Small intestine (tissue), 7 donors: ENCODE data around the gene MYO16. TPM values are rescaled to one million over a fixed set of nuclear protein-coding genes. Genes with fewer than 3 reads are reported as not detected.

Experiments used
- DNase-seq, 2 donors: peaks; one replicate each; pipeline versions ENCODE4 v3.0.0 to v3.0.0-alpha.2; 2013
- FAIRE-seq: peaks from 2 replicates; lab custom pipeline; 2012; peaks lifted over from hg19 to GRCh38; lab: Jason Lieb, UNC
- H3K27ac ChIP-seq, 3 donors: one replicate each; pipeline ENCODE4 v1.5.1; 2013; ENCODE audit warnings: low read length in 2 of 3, mild to moderate bottlenecking in 2 of 3, control low read depth in 1 of 3, inconsistent platforms in 1 of 3, low read depth in 1 of 3, moderate library complexity in 1 of 3
- H3K27me3 ChIP-seq, 3 donors: one replicate each; pipeline ENCODE4 v1.6.1; 2013; ENCODE audit warnings: low read length in 3 of 3, inconsistent platforms in 1 of 3; ENCODE audit not compliant: control insufficient read depth in 3 of 3, insufficient read depth in 3 of 3
- H3K36me3 ChIP-seq, 3 donors: one replicate each; pipeline ENCODE4 v1.6.1; 2013; ENCODE audit warnings: low read length in 3 of 3, inconsistent platforms in 1 of 3, low read depth in 1 of 3, mild to moderate bottlenecking in 1 of 3, moderate library complexity in 1 of 3; ENCODE audit not compliant: control insufficient read depth in 3 of 3, insufficient read depth in 2 of 3
- H3K4me1 ChIP-seq, 3 donors: one replicate each; pipeline ENCODE4 v1.6.1; 2013; ENCODE audit warnings: low read length in 2 of 3, inconsistent platforms in 1 of 3, low read depth in 1 of 3, mild to moderate bottlenecking in 1 of 3, moderate library complexity in 1 of 3; ENCODE audit not compliant: control insufficient read depth in 3 of 3, insufficient read depth in 2 of 3
- H3K4me3 ChIP-seq, 3 donors: one replicate each; pipeline ENCODE4 v1.5.1; 2013; ENCODE audit warnings: low read length in 3 of 3, control low read depth in 1 of 3, inconsistent platforms in 1 of 3, low read depth in 1 of 3, mild to moderate bottlenecking in 1 of 3, moderate library complexity in 1 of 3
- H3K9me3 ChIP-seq, 2 donors: one replicate each; pipeline ENCODE4 v1.6.1; 2013; ENCODE audit warnings: low read depth in 1 of 2, low read length in 1 of 2; ENCODE audit not compliant: control insufficient read depth in 2 of 2, insufficient read depth in 1 of 2
- WGBS, 3 donors: extraction: QIAGEN DNeasy Blood & Tissue Kit; methylation state at CpG; one replicate each; pipeline ENCODE4 v1.1.7; 2013; 5-methylcytosine and 5-hydroxymethylcytosine counted together
- polyA plus RNA-seq, 4 donors: library from polyadenylated mRNA; stranded (reverse) in 3 of 4; unstranded in 1 of 4; fragments of 200-250 nt in 3 of 4; fragments of 120-200 nt in 1 of 4; gene quantifications; one replicate each; pipeline versions ENCODE4 v1.2.1 to v1.2.3, GENCODE V29; 2013
- donor health status: healthy with polysubstance abuse.
- donor health status: control.
- donor health status: control.
- donor health status: Bipolar disorder and iron deficiency.
- donor health status: healthy.

Gene MYO16
- polyA plus RNA-seq, 4 donors: 0.03 to 0.21 TPM; not detected in 2

DNA sequence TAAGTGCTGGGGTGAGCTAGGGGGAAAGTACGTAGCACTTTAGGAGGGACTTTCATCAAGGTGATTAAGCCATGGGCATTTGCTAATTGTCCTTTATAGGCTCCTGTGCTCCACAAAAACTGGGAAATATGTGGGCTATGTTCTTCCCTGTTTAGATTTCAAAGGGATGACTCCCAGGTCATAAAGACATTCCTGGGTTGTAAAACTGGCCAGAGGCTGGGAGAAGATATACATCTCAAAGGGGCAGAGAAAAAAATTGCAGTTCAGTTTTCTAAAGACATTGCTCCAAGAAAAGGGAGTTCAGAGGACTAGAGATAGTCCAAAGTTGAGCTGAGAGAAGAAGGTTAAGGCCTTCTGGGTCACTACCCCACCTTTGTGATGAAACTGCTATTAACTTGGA is 204.8 kb downstream of the MYO16 start:
- DNase-seq: peak in 1 of 2 donors; percentile 17
- 22 to 66% (median 57%) methylated on average over 1 of the region's 1 CpG for WGBS, 3 donors
- Histone ChIP-seq H3K36me3 (no peaks in the 10 kb centered on the region), H3K27me3 (no peaks in the 10 kb centered on the region), H3K9me3 (peaks cover 0 to 6% of the 10 kb centered on the region in 2 donors), H3K4me3 (no peak overlapping the region), H3K4me1 (no peaks in the 10 kb centered on the region), H3K27ac (no peak overlapping the region)
- no peak for FAIRE-seq

DNA sequence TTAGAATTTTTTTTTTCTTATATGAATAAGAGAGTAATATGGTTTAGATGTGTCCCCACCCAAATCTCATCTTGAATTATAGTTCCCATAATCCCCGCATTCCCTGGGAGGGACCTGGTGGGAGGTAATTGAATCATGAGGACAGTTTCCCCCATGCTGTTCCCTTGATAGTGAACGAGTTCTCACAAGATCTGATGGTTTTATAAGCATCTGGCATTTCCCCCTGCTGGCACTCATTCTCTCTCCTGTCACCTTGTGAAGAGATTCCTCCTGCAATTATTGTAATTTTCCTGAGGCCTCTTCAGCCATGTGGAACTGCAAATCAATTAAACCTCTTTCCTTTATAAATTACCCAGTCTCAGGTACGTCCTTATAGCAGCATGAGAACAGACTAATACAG is 205.7 kb downstream of the MYO16 start:
- no peak for DNase-seq
- no peaks in the 10 kb centered on the region for H3K27me3 ChIP-seq
- H3K4me1 ChIP-seq: no peaks in the 10 kb centered on the region
- no peak for FAIRE-seq
- no peak overlapping the region for H3K27ac ChIP-seq
- no peak overlapping the region for H3K4me3 ChIP-seq
- no peaks in the 10 kb centered on the region for H3K36me3 ChIP-seq
- H3K9me3 ChIP-seq: peaks cover 0 to 2% of the 10 kb centered on the region in 2 donors
- WGBS, 3 donors: 44 to 55% (median 51%) methylated on average over 3 of the region's 3 CpGs

DNA sequence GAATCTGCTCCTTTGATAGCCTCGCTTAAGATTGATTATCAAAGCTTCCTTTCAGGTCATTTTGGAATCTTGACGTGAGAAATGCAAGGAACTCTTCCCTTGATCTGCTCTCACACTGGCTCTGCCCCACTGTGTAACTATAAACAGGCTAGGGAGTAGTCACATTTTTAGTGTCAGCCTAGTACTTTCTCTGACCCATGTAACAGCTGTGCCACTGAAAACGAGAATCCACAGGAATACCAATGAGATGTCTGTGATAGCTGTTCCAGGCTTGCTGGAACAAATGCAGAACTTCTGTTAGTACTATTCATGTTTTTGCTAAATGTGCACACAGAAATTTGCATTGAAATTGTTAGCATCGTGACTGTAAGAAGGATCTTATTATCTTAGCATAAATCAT is 221.3 kb downstream of the MYO16 start:
- DNase-seq: no peak
- Histone ChIP-seq H3K9me3 (no peaks in the 10 kb centered on the region), H3K4me1 (no peaks in the 10 kb centered on the region), H3K27me3 (no peaks in the 10 kb centered on the region), H3K4me3 (no peak overlapping the region), H3K27ac (no peak overlapping the region), H3K36me3 (no peaks in the 10 kb centered on the region)
- WGBS, 3 donors: 45 to 53% (median 49%) methylated on average over 4 of the region's 4 CpGs
- no peak for FAIRE-seq

DNA sequence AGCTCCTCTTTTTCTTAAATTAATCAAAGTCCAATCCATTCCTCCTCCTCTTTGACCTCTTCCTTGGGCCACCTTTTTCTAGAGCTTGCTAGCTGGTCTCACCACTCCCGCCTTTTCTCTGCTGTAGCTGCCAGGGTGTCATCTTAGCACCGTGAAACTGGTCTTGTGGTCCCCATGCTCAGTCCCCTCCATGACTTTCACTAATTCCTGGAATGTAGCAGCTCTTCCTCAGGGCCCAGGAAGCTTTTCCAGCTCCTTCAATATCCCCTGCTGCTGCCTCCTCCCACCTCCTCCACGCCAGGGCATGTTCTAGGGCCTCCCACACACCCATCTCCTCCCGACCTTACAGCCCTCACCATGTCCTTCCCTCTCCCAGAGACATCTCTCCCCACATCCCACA is 222.2 kb downstream of the MYO16 start:
- H3K4me1 ChIP-seq: no peaks in the 10 kb centered on the region
- H3K9me3 ChIP-seq: no peaks in the 10 kb centered on the region
- DNase-seq (no peak), FAIRE-seq (no peak)
- H3K27ac ChIP-seq: no peak overlapping the region
- WGBS, 3 donors: 42 to 64% (median 59%) methylated on average over 4 of the region's 4 CpGs
- no peaks in the 10 kb centered on the region for H3K27me3 ChIP-seq
- no peaks in the 10 kb centered on the region for H3K36me3 ChIP-seq
- no peak overlapping the region for H3K4me3 ChIP-seq

DNA sequence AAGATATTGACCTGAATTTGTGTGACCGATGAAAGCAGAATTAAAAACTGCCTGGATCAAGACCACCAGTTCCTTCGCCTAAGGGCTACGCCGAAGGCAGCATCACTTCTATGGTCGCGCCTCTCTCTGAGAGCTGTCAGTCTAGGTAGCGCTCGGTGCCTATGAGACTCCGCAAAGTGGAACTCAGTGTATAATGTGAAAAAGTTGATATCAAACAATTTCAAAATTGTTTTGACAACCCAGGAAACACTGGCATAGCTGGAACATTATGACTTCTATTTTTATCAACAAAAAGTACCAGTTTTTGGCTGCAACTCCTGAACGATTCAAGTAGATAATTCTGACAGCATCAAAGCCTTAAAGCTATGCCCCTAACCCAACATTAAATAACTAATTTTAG is 223.6 kb downstream of the MYO16 start:
- no peak for DNase-seq
- Histone ChIP-seq H3K4me3 (no peak overlapping the region), H3K27me3 (no peaks in the 10 kb centered on the region), H3K36me3 (no peaks in the 10 kb centered on the region), H3K27ac (no peak overlapping the region), H3K4me1 (no peaks in the 10 kb centered on the region), H3K9me3 (no peaks in the 10 kb centered on the region)
- WGBS, 3 donors: 89 to 94% (median 93%) methylated on average over 10 of the region's 10 CpGs
- no peak for FAIRE-seq

DNA sequence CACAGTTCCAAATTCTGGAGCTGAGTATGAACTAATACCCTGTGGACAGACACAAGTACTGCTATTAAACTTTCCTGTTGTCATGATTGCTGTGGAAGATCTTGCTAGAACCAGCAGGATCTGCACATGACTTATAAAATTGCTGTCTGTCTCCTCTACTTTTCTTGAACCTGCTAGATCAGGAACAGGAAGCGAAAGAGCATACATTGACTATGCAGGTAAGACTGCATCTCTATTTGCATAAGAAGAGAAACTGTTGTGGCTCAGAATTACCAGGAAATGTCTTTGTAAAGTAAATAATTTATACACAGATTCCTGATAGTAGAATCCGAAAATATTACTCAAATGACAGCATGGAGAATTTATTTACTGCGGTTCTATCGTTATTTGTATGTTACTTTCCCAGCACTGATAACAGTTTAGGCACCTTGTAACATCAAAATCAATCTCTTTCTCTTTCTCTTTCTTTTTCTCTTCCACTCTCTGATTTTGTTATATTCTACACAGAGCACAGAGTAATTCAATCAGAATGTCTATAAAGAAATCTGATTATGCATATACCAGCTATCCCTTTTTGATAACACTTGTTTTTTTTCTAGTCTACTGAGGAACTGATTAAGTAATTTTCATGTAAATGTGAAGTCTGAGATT is 226.5 kb downstream of the MYO16 start:
- H3K27me3 ChIP-seq: no peaks in the 10 kb centered on the region
- H3K4me3 ChIP-seq: no peak overlapping the region
- no peak overlapping the region for H3K27ac ChIP-seq
- FAIRE-seq (no peak), DNase-seq (no peak)
- H3K9me3 ChIP-seq: no peaks in the 10 kb centered on the region
- no peaks in the 10 kb centered on the region for H3K4me1 ChIP-seq
- 53 to 73% (median 55%) methylated on average over 4 of the region's 4 CpGs for WGBS, 3 donors
- H3K36me3 ChIP-seq: no peaks in the 10 kb centered on the region

DNA sequence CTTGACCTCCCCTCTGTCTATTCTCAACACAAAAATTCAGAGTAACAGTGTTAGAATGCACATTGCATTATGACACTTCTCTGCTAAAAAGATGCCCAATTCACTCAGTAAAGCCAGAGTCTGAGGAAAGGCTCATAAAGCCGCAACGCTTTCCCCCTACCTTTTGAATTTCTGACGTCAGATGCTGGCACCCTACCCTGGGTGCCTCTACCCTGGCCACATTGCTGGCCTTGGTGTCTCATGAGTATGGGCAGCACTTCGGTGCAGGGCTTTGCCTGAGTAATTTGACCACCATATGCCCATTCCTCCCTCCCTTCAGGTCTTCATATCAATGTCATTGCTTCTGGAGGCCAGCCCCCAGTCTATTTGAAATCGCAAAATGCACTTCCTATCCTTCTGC is 229.3 kb downstream of the MYO16 start:
- H3K36me3 ChIP-seq: no peaks in the 10 kb centered on the region
- no peaks in the 10 kb centered on the region for H3K4me1 ChIP-seq
- no peak for DNase-seq
- H3K27me3 ChIP-seq: no peaks in the 10 kb centered on the region
- no peak overlapping the region for H3K4me3 ChIP-seq
- no peak for FAIRE-seq
- WGBS, 3 donors: 82 to 86% (median 84%) methylated on average over 5 of the region's 5 CpGs
- no peaks in the 10 kb centered on the region for H3K9me3 ChIP-seq
- H3K27ac ChIP-seq: no peak overlapping the region

DNA sequence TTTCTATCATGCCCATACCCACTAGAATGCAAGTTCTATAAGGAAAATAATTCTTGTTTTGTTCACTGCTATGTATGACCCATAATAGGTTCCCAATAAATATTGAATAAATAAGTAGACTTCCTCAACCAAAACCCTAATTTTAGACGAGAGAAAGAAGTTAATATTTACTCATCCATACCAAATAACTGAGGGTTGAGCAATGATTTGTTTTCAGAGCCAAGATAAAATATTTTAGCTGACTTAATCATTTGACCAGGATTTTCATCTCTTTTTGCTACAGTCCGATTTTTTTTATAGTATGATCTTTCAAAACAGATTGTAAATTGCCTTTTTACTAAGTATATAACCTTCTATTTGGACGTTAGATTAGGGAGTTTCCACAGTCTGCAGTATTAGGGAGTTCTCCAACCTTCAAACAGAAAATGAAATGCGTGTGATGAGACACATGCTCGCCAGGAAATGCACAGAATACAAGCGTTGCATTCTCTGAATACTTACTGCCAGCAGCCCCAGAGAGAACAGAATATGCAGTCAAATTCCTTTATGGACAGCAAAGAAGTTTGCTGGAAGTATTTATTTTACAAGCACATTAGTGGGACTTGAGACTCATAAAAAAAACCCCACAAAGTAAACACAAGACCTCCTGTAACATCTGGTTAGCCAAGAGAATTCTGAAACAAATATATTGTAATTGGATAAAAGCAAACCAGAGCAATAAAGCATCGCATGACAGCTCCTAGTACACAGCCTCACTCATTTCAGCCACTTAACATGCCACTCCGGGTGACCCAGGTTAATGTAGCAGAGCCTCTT is 230.0 kb downstream of the MYO16 start:
- no peaks in the 10 kb centered on the region for H3K27me3 ChIP-seq
- H3K4me1 ChIP-seq: no peaks in the 10 kb centered on the region
- no peak overlapping the region for H3K27ac ChIP-seq
- DNase-seq (peak in 1 of 2 donors; percentile 8), FAIRE-seq (no peak)
- H3K36me3 ChIP-seq: no peaks in the 10 kb centered on the region
- no peak overlapping the region for H3K4me3 ChIP-seq
- H3K9me3 ChIP-seq: no peaks in the 10 kb centered on the region
- WGBS, 3 donors: 37 to 45% (median 44%) methylated on average over 8 of the region's 8 CpGs
